Hepatocyte (in vitro differentiated cells): ENCODE results near the gene RABL6.

Experiments used
- EZH2 ChIP-seq: fragments of 200-600 bp; sonication (generic); IDR thresholded peaks from 2 replicates; pipeline ENCODE4 v1.6.1; 2016; ENCODE audit warnings: antibody characterized with exemption, mild to moderate bottlenecking, borderline replicate concordance
- EZH2phosphoT487 ChIP-seq: fragments of 200-600 bp; sonication (generic); IDR thresholded peaks from one replicate; pipeline ENCODE4 v1.6.1; 2018; ENCODE audit warnings: antibody characterized with exemption, mild to moderate bottlenecking, low read depth, moderate library complexity; ENCODE audit not compliant: unreplicated experiment, severe bottlenecking
- TF ChIP-seq, protein P1 (sequence below): fragments of 200-600 bp; sonication (generic); IDR thresholded peaks from 2 replicates; pipeline ENCODE4 v1.5.1; 2016; ENCODE audit warnings: antibody characterized with exemption, mild to moderate bottlenecking; ENCODE audit not compliant: poor library complexity

DNA sequence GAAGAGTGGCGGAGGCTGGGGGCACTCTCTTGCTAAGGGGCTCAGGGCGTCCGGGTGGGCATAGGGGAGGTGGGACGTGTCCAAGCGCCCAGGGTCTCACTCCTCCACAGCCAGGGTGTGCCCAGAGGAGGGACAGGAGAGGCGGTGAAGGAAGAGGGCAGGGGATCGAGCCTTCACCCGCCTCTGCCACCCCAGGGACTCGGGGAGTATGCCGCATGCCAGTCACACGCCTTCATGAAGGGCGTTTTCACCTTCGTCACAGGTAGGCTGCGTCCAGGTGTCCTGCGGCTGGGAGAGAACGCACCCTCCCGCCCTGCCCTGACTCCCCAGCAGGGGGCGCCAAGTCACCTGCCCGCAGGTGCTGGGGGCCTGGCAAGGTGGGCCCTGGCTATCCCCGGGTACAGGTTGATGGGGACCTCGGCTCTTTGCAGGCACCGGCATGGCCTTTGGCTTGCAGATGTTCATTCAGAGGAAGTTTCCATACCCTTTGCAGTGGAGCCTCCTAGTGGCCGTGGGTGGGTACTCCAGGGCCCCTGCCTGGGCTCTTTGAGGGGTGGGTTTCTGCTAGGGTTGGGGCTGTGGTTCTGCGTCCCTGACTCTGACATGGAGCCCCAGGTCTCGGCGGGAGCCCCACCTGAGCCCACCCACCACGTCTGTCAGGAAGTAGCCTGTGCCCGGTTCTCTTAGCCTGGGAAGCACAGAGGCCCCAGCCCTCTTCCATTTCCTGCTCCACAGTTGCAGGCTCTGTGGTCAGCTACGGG is 16.1 kb upstream of the RABL6 start:
- TF ChIP-seq EZH2phosphoT487 (no peak), EZH2 (no peak)
- TF ChIP-seq, protein P1, sequence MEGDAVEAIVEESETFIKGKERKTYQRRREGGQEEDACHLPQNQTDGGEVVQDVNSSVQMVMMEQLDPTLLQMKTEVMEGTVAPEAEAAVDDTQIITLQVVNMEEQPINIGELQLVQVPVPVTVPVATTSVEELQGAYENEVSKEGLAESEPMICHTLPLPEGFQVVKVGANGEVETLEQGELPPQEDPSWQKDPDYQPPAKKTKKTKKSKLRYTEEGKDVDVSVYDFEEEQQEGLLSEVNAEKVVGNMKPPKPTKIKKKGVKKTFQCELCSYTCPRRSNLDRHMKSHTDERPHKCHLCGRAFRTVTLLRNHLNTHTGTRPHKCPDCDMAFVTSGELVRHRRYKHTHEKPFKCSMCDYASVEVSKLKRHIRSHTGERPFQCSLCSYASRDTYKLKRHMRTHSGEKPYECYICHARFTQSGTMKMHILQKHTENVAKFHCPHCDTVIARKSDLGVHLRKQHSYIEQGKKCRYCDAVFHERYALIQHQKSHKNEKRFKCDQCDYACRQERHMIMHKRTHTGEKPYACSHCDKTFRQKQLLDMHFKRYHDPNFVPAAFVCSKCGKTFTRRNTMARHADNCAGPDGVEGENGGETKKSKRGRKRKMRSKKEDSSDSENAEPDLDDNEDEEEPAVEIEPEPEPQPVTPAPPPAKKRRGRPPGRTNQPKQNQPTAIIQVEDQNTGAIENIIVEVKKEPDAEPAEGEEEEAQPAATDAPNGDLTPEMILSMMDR: peak; percentile 98
